SK-N-SH treated with all-trans-retinoic acid at 6 μM for 48 hours (cell line): ENCODE data around the gene PSMG4.
"Not testable (repeated sequence)": the region's sequence is repeated elsewhere in the genome, so short reads cannot be mapped to it uniquely, and the experiment has no call there.

ENCODE experiments used
- ATAC-seq: fragments of 200-7000 bp; cut with Tn5 transposase; 3 replicates; pipeline ENCODE4 v1.9.1; 2020; ENCODE audit warnings: mild to moderate bottlenecking, moderate library complexity
- ARNTL ChIP-seq: fragments of 450-650 bp; formaldehyde crosslinking; IDR thresholded peaks from 2 replicates; pipeline ENCODE4 v1.5.0; 2020; ENCODE audit warnings: low read depth, mild to moderate bottlenecking, moderate library complexity, borderline replicate concordance
- BACH2 ChIP-seq: fragments of 250-450 bp; sonication (Bioruptor Pico); IDR thresholded peaks from 2 replicates; pipeline ENCODE4 v1.9.0; 2021; ENCODE audit warnings: mild to moderate bottlenecking, borderline replicate concordance
- CREB5 ChIP-seq: fragments of 250-450 bp; sonication (Bioruptor Pico); IDR thresholded peaks from 2 replicates; pipeline ENCODE4 v1.5.1; 2020; ENCODE audit warnings: low read depth, mild to moderate bottlenecking, moderate library complexity
- GLIS3 ChIP-seq: fragments of 250-450 bp; sonication (Bioruptor Pico); IDR thresholded peaks from 2 replicates; pipeline ENCODE4 v1.5.0; 2020; ENCODE audit warnings: mild to moderate bottlenecking, moderate library complexity
- ISL1 ChIP-seq: fragments of 250-450 bp; sonication (Bioruptor Pico); IDR thresholded peaks from 2 replicates; pipeline ENCODE4 v2.1.2; 2022; ENCODE audit warnings: mild to moderate bottlenecking, moderate library complexity
- OSR1 ChIP-seq: fragments of 250-450 bp; sonication (Bioruptor Pico); IDR thresholded peaks from 2 replicates; pipeline ENCODE4 v1.8.0; 2022; ENCODE audit warnings: moderate library complexity, mild to moderate bottlenecking, inconsistent platforms
- POU6F1 ChIP-seq: fragments of 250-450 bp; sonication (Bioruptor Pico); IDR thresholded peaks from 2 replicates; pipeline ENCODE4 v1.8.0; 2021; ENCODE audit warnings: low read depth, mild to moderate bottlenecking, moderate library complexity, borderline replicate concordance
- PPARA ChIP-seq: fragments of 250-450 bp; sonication (Bioruptor Pico); IDR thresholded peaks from 2 replicates; pipeline ENCODE4 v1.5.0; 2020; ENCODE audit warnings: mild to moderate bottlenecking, borderline replicate concordance
- RARB ChIP-seq: fragments of 250-450 bp; sonication (Bioruptor Pico); IDR thresholded peaks from 2 replicates; pipeline ENCODE4 v1.8.0; 2021; ENCODE audit warnings: mild to moderate bottlenecking, moderate library complexity
- SNAI2 ChIP-seq: fragments of 250-450 bp; sonication (Bioruptor Pico); IDR thresholded peaks from 2 replicates; pipeline ENCODE4 v1.5.0; 2020; ENCODE audit warnings: mild to moderate bottlenecking, moderate library complexity
- TCF4 ChIP-seq: fragments of 250-450 bp; sonication (Bioruptor Pico); IDR thresholded peaks from 2 replicates; pipeline ENCODE4 v1.8.0; 2021; ENCODE audit warnings: mild to moderate bottlenecking, moderate library complexity, borderline replicate concordance
- TOX ChIP-seq: fragments of 250-450 bp; sonication (Bioruptor Pico); IDR thresholded peaks from 2 replicates; pipeline ENCODE4 v1.8.0; 2021; ENCODE audit warnings: mild to moderate bottlenecking, moderate library complexity, borderline replicate concordance
- TSHZ2 ChIP-seq: fragments of 250-450 bp; sonication (Bioruptor Pico); IDR thresholded peaks from 2 replicates; pipeline ENCODE4 v1.5.0; 2020; ENCODE audit warnings: mild to moderate bottlenecking, moderate library complexity
- ZC3H10 ChIP-seq: fragments of 250-450 bp; sonication (Bioruptor Pico); IDR thresholded peaks from 2 replicates; pipeline ENCODE4 v1.5.1; 2021; ENCODE audit warnings: mild to moderate bottlenecking, moderate library complexity
- ZFP3 ChIP-seq: fragments of 250-450 bp; sonication (Bioruptor Pico); IDR thresholded peaks from 2 replicates; pipeline ENCODE4 v1.5.0; 2020; ENCODE audit warnings: mild to moderate bottlenecking, moderate library complexity
- ZFP30 ChIP-seq: fragments of 450-650 bp; formaldehyde crosslinking; IDR thresholded peaks from 2 replicates; pipeline ENCODE4 v1.5.0; 2022; ENCODE audit warnings: mild to moderate bottlenecking, moderate library complexity
- ZNF565 ChIP-seq: fragments of 450-650 bp; formaldehyde crosslinking; conservative IDR thresholded peaks from 2 replicates; pipeline ENCODE4 v1.5.0; 2020; ENCODE audit warnings: low read depth, mild to moderate bottlenecking, moderate library complexity
- ZNF70 ChIP-seq: fragments of 450-650 bp; formaldehyde crosslinking; IDR thresholded peaks from 2 replicates; pipeline ENCODE4 v1.5.0; 2020; ENCODE audit warnings: mild to moderate bottlenecking, moderate library complexity
- ZNF8 ChIP-seq: fragments of 450-650 bp; formaldehyde crosslinking; IDR thresholded peaks from 2 replicates; pipeline ENCODE4 v1.5.0; 2020; ENCODE audit warnings: mild to moderate bottlenecking, moderate library complexity
- TF ChIP-seq, protein P1 (sequence below): fragments of 250-450 bp; sonication (Bioruptor Pico); IDR thresholded peaks from 2 replicates; pipeline ENCODE4 v1.8.0; 2020; ENCODE audit warnings: mild to moderate bottlenecking, moderate library complexity, borderline replicate concordance

PSMG4 gene

DNA sequence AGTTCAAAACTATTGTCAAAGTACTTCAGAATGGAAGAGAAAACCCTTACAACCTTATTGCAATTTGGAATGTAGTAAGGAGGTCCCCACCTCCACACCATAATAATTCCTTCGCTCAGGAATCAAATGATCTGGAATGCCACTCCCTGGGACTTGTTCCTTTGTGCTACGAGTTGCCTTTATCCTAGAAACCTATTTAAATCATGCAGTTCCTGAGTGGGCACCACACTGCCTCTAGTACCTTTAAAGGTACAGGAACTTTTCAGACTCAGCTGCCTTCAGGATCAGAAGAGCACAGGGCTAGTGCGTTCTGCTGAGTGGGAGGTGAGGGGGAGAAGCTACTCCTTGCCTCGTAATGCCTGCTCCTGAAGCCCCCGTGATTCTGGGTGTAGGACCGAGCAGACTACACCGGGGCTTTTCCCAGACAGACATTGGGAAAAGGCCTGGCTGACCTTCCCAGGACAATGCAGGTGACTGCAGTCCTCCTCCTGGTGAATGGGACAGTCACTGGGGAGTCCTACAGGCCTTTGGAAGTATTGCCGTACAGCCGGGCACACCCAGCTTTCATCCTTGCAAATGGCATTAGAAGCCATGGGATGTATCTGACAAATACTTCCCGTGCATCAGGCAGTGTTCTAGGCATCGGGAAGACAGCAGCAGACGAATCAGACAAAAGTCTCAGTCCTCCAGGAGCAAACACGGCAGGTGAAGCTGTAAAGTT lies 19.5 kb upstream of the PSMG4 start:
- TF ChIP-seq PPARA = no peak

GRCh38 chr6:3240595-3240994 lies 18.2 kb upstream of the PSMG4 start:
- ATAC-seq = no peak
- TF ChIP-seq TCF4 (CRISPR knock-in tag) (no peak), CREB5 (CRISPR knock-in tag) (no peak), TSHZ2 (CRISPR knock-in tag) (no peak), POU6F1 (CRISPR knock-in tag) (no peak), TOX (CRISPR knock-in tag) (no peak), BACH2 (no peak), ZNF8 (CRISPR knock-in tag) (no peak), GLIS3 (CRISPR knock-in tag) (no peak)
- TF ChIP-seq, protein P1, sequence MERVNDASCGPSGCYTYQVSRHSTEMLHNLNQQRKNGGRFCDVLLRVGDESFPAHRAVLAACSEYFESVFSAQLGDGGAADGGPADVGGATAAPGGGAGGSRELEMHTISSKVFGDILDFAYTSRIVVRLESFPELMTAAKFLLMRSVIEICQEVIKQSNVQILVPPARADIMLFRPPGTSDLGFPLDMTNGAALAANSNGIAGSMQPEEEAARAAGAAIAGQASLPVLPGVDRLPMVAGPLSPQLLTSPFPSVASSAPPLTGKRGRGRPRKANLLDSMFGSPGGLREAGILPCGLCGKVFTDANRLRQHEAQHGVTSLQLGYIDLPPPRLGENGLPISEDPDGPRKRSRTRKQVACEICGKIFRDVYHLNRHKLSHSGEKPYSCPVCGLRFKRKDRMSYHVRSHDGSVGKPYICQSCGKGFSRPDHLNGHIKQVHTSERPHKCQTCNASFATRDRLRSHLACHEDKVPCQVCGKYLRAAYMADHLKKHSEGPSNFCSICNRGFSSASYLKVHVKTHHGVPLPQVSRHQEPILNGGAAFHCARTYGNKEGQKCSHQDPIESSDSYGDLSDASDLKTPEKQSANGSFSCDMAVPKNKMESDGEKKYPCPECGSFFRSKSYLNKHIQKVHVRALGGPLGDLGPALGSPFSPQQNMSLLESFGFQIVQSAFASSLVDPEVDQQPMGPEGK (CRISPR knock-in tag) = no peak

More for the DNA sequence above, 19.5 kb upstream of the PSMG4 start:
- peak; percentile 78 for ATAC-seq

DNA sequence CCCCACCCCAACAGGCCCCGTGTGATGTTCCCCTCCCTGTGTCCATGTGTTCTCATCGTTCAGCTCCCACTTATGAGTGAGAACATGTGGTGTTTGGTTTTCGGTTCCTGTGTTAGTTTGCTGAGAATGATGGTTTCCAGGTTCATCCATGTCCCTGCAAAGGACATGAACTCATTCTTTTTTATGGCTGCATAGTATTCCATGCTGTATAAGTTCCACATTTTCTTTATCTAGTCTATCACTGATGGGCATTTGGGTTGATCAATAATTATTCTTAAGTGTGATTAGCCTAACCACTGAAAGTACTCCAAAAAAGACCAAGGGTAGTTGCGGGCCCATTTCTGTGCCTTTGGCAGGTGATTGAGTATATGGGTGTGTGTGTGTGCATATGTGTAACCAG lies 17.0 kb upstream of the PSMG4 start:
- not testable (repeated sequence) for ATAC-seq

DNA sequence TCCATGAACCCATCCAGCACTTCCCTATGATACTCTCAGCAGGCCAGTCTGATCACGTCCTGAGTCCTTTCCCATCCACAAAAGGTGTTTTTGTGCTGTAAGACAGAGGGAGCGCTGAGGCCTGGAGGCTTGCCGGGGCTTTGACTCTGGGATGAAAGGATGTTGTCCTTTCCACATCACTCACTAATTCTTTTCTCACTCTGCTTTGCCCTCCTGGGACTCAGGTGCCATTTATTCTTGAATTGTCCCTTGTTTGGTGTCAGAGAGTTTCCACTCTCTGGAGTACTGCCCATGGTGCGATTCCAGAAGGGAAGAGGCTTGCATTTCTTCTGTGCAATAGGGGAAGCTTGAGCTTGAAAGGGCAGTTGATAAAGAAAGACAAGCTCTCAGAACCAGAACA lies 16.0 kb upstream of the PSMG4 start:
- TF ChIP-seq, protein P1 (CRISPR knock-in tag) = no peak
- TF ChIP-seq ZNF565 (no peak), OSR1 (CRISPR knock-in tag) (no peak), PPARA (no peak), CREB5 (CRISPR knock-in tag) (no peak), TSHZ2 (CRISPR knock-in tag) (no peak), ZNF70 (CRISPR knock-in tag) (no peak), ZC3H10 (no peak), ARNTL (CRISPR knock-in tag) (no peak), TOX (CRISPR knock-in tag) (no peak), GLIS3 (CRISPR knock-in tag) (no peak), BACH2 (no peak), ZNF8 (CRISPR knock-in tag) (no peak), ISL1 (CRISPR knock-in tag) (no peak), ZFP3 (no peak), ZFP30 (CRISPR knock-in tag) (no peak), SNAI2 (CRISPR knock-in tag) (no peak), RARB (CRISPR knock-in tag) (no peak)
- ATAC-seq = no peak
